ENCODE measurements around the gene SRGAP2.
"Not testable (repeated sequence)": the region's sequence is repeated elsewhere in the genome, so short reads cannot be mapped to it uniquely, and the experiment has no call there.

Gene SRGAP2

GRCh38 chr1:206203364-206204158 lies at the start of gene SRGAP2:
Gene SRGAP2, plus strand, starts transcription at chr1:206203541. Its CDS starts 2,430 bp downstream, at chr1:206205971.
- peak in 1 of 6 experiments; percentile 74 for DNase-seq

- peak in 1 of 6 experiments; percentile 17 for DNase-seq
Measured at GRCh38 chr1:206167350-206168029, 35.9 kb upstream of the SRGAP2 start.

GRCh38 chr1:206169794-206170193 lies 33.5 kb upstream of the SRGAP2 start:
- not testable (repeated sequence) for DNase-seq

- not testable (repeated sequence) for DNase-seq
Measured at GRCh38 chr1:206173110-206173719, 30.1 kb upstream of the SRGAP2 start.

- not testable (repeated sequence) for DNase-seq
Measured at GRCh38 chr1:206174182-206174868, 29.0 kb upstream of the SRGAP2 start.

- DNase-seq = not testable (repeated sequence)
Measured at GRCh38 chr1:206175459-206176113, 27.8 kb upstream of the SRGAP2 start.

- DNase-seq = not testable (repeated sequence)
Measured at GRCh38 chr1:206176114-206176502, 27.2 kb upstream of the SRGAP2 start.

GRCh38 chr1:206178061-206178989 lies 25.0 kb upstream of the SRGAP2 start:
- not testable (repeated sequence) for DNase-seq

GRCh38 chr1:206179666-206180065 lies 23.7 kb upstream of the SRGAP2 start:
- DNase-seq = not testable (repeated sequence)

GRCh38 chr1:206182368-206183317 lies 20.7 kb upstream of the SRGAP2 start:
- not testable (repeated sequence) for DNase-seq

GRCh38 chr1:206183788-206184187 lies 19.6 kb upstream of the SRGAP2 start:
- not testable (repeated sequence) for DNase-seq

- DNase-seq = not testable (repeated sequence)
Measured at GRCh38 chr1:206185778-206186177, 17.6 kb upstream of the SRGAP2 start.

- not testable (repeated sequence) for DNase-seq
Measured at GRCh38 chr1:206186826-206187225, 16.5 kb upstream of the SRGAP2 start.

GRCh38 chr1:206195182-206195581 lies 8.2 kb upstream of the SRGAP2 start:
- DNase-seq = not testable (repeated sequence)

GRCh38 chr1:206196748-206197424 lies 6.5 kb upstream of the SRGAP2 start:
- not testable (repeated sequence) for DNase-seq

- peak; percentile 90 to 99 (median 97) for DNase-seq
Measured at GRCh38 chr1:206202789-206203363, 465 bp upstream of the SRGAP2 start, which contains the start of gene FAM72A. Gene FAM72A, minus strand, starts transcription at chr1:206202839. Its CDS starts 814 bp downstream, at chr1:206202025.

GRCh38 chr1:206204159-206204511 lies 794 bp downstream of the SRGAP2 start:
- DNase-seq = not testable (repeated sequence)

- DNase-seq = peak in 1 of 6 experiments; percentile 10
Measured at GRCh38 chr1:206204871-206205270, 1.5 kb downstream of the SRGAP2 start.

- DNase-seq = not testable (repeated sequence)
Measured at GRCh38 chr1:206205569-206205968, 2.2 kb downstream of the SRGAP2 start.

Measured in stimulated activated naive CD4-positive, alpha-beta T cell (primary cell).